H9 (cell line): Measurements from ENCODE around the gene PPP1R7. TPM values are rescaled to one million over a fixed set of nuclear protein-coding genes. Genes with fewer than 3 reads are reported as not detected.

Experiments used
- DNase-seq: peaks from one replicate; pipeline ENCODE4 v3.0.0-alpha.2; 2017
- H2AFZ ChIP-seq: one replicate; pipeline ENCODE4 v1.6.1; 2013; ENCODE audit warnings: mild to moderate bottlenecking, low read length, control low read depth, moderate library complexity
- H2AK5ac ChIP-seq: 2 replicates; pipeline ENCODE4 v1.6.1; 2013; ENCODE audit warnings: low read length, control low read depth, mixed read lengths; ENCODE audit not compliant: insufficient read length
- H2BK120ac ChIP-seq: one replicate; pipeline ENCODE4 v1.6.1; 2013; ENCODE audit warnings: low read depth, mild to moderate bottlenecking, low read length, control low read depth, inconsistent platforms; ENCODE audit not compliant: poor library complexity, severe bottlenecking
- H2BK12ac ChIP-seq: 2 replicates; pipeline ENCODE4 v1.6.1; 2013; ENCODE audit warnings: low read length, control low read depth, mixed read lengths, low read depth; ENCODE audit not compliant: insufficient read length
- H2BK15ac ChIP-seq: 2 replicates; pipeline ENCODE4 v1.6.1; 2013; ENCODE audit warnings: low read depth, low read length, control low read depth
- H2BK20ac ChIP-seq: one replicate; pipeline ENCODE4 v1.6.1; 2013; ENCODE audit warnings: low read depth, mild to moderate bottlenecking, low read length, control low read depth, inconsistent platforms; ENCODE audit not compliant: poor library complexity, severe bottlenecking
- H2BK5ac ChIP-seq: 2 replicates; pipeline ENCODE4 v1.6.1; 2013; ENCODE audit warnings: low read length, control low read depth, mixed read lengths; ENCODE audit not compliant: insufficient read length
- H3K14ac ChIP-seq: 2 replicates; pipeline ENCODE4 v1.6.1; 2013; ENCODE audit warnings: low read length, control low read depth; ENCODE audit not compliant: insufficient read depth
- H3K18ac ChIP-seq: 2 replicates; pipeline ENCODE4 v1.6.1; 2013; ENCODE audit warnings: low read depth, mild to moderate bottlenecking, mixed read lengths, low read length, control low read depth; ENCODE audit not compliant: insufficient read length
- H3K23ac ChIP-seq: 2 replicates; pipeline ENCODE4 v1.6.1; 2013; ENCODE audit warnings: low read length, control low read depth, mixed read lengths, low read depth; ENCODE audit not compliant: insufficient read length
- H3K23me2 ChIP-seq: 2 replicates; pipeline ENCODE4 v1.6.1; 2013; ENCODE audit warnings: low read depth, mild to moderate bottlenecking, mixed read lengths, low read length, control low read depth; ENCODE audit not compliant: insufficient read length, poor library complexity, severe bottlenecking
- H3K27ac ChIP-seq: 2 replicates; pipeline ENCODE4 v1.5.1; 2013; ENCODE audit warnings: low read length, control low read depth, mixed read lengths, low read depth; ENCODE audit not compliant: insufficient read length
- H3K27me3 ChIP-seq: 2 replicates; pipeline ENCODE4 v1.6.1; 2013; ENCODE audit warnings: low read length, control low read depth, inconsistent platforms; ENCODE audit not compliant: insufficient read depth
- H3K4ac ChIP-seq: 2 replicates; pipeline ENCODE4 v1.6.1; 2013; ENCODE audit warnings: low read depth, mild to moderate bottlenecking, control low read depth, inconsistent platforms, low read length, moderate library complexity
- H3K4me1 ChIP-seq: 2 replicates; pipeline ENCODE4 v1.6.1; 2013; ENCODE audit warnings: low read length, control low read depth, inconsistent platforms; ENCODE audit not compliant: insufficient read depth
- H3K4me2 ChIP-seq: 2 replicates; pipeline ENCODE4 v1.6.1; 2013; ENCODE audit warnings: low read length, control low read depth, mixed read lengths; ENCODE audit not compliant: insufficient read length, insufficient read depth
- H3K56ac ChIP-seq: 2 replicates; pipeline ENCODE4 v1.6.1; 2013; ENCODE audit warnings: low read depth, mild to moderate bottlenecking, mixed read lengths, low read length, control low read depth; ENCODE audit not compliant: insufficient read length
- H3K79me1 ChIP-seq: 2 replicates; pipeline ENCODE4 v1.6.1; 2013; ENCODE audit warnings: low read depth, mild to moderate bottlenecking, moderate library complexity, low read length, control low read depth, inconsistent platforms; ENCODE audit not compliant: insufficient read depth, poor library complexity, severe bottlenecking
- H3K79me2 ChIP-seq: 2 replicates; pipeline ENCODE4 v1.6.1; 2013; ENCODE audit warnings: low read length, control low read depth, inconsistent platforms; ENCODE audit not compliant: insufficient read depth
- H3K9ac ChIP-seq: 2 replicates; pipeline ENCODE4 v1.6.1; 2013; ENCODE audit warnings: low read length, control low read depth, mixed read lengths; ENCODE audit not compliant: insufficient read length; ENCODE audit errors: extremely low read depth
- H3K9me3 ChIP-seq: one replicate; pipeline ENCODE4 v1.6.1; 2013; ENCODE audit warnings: low read depth, low read length, inconsistent platforms; ENCODE audit not compliant: control insufficient read depth
- H3T11ph ChIP-seq: one replicate; pipeline ENCODE4 v1.6.1; 2013; ENCODE audit warnings: mild to moderate bottlenecking, low read length, control low read depth, inconsistent platforms
- H4K20me1 ChIP-seq: one replicate; pipeline ENCODE4 v1.6.1; 2013; ENCODE audit not compliant: control insufficient read depth, insufficient read length, insufficient read depth
- H4K5ac ChIP-seq: 2 replicates; pipeline ENCODE4 v1.6.1; 2013; ENCODE audit warnings: low read depth, mild to moderate bottlenecking, mixed read lengths, low read length, control low read depth; ENCODE audit not compliant: insufficient read length
- H4K8ac ChIP-seq: replicated peaks from 2 replicates; pipeline ENCODE4 v1.6.1; 2013; ENCODE audit warnings: low read length, control low read depth, mixed read lengths, low read depth; ENCODE audit not compliant: insufficient read length
- H4K91ac ChIP-seq: 2 replicates; pipeline ENCODE4 v1.6.1; 2013; ENCODE audit warnings: low read depth, mild to moderate bottlenecking, moderate library complexity, mixed read lengths, low read length, control low read depth; ENCODE audit not compliant: insufficient read length
- H3K27ac Mint-ChIP-seq, 3 experiments: 2 replicates in 2 of 3; 3 replicates in 1 of 3; pipeline ENCODE4 v1.8.0; 2020 to 2021; ENCODE audit warnings: mixed read lengths in 3 of 3, mild to moderate bottlenecking in 1 of 3, moderate library complexity in 1 of 3
- H3K27me3 Mint-ChIP-seq: 2 replicates; pipeline ENCODE4 v1.8.0; 2021; ENCODE audit warnings: low read depth, mild to moderate bottlenecking, moderate library complexity, mixed read lengths
- H3K36me3 Mint-ChIP-seq, 3 experiments: 2 replicates in 2 of 3; 3 replicates in 1 of 3; pipeline ENCODE4 v1.8.0; 2020 to 2021; ENCODE audit warnings: low read depth in 3 of 3, mixed read lengths in 3 of 3; ENCODE audit not compliant: insufficient read depth in 1 of 3
- H3K4me1 Mint-ChIP-seq, 2 experiments: 2 replicates each; pipeline ENCODE4 v1.8.0; 2020; ENCODE audit warnings: mixed read lengths in 2 of 2
- H3K4me3 Mint-ChIP-seq, 2 experiments: 2 replicates in 1 of 2; 3 replicates in 1 of 2; pipeline ENCODE4 v1.8.0; 2020 to 2021; ENCODE audit warnings: mild to moderate bottlenecking in 2 of 2, mixed read lengths in 2 of 2, moderate library complexity in 1 of 2
- H3K9me3 Mint-ChIP-seq, 2 experiments: 2 replicates in 1 of 2; 3 replicates in 1 of 2; pipeline ENCODE4 v1.8.0; 2020; ENCODE audit warnings: mild to moderate bottlenecking in 2 of 2, mixed read lengths in 2 of 2, moderate library complexity in 1 of 2
- CTCF ChIP-seq: fragments of 200-600 bp; sonication (generic); conservative IDR thresholded peaks from 3 replicates; pipeline ENCODE4 v1.8.0; 2021; ENCODE audit warnings: antibody characterized with exemption, mild to moderate bottlenecking
- WGBS: extraction: QIAGEN DNeasy Blood & Tissue Kit; methylation state at CpG from one replicate; pipeline ENCODE4 v1.1.7; 2013; ENCODE audit warnings: missing lambda C conversion rate, low lambda C conversion rate, mixed read lengths; ENCODE audit not compliant: insufficient read length; ENCODE audit errors: extremely low coverage; 5-methylcytosine and 5-hydroxymethylcytosine counted together
- total RNA-seq: library from RNA; stranded (reverse); gene quantifications from 2 replicates; pipeline ENCODE4 v1.2.1, GENCODE V29; 2021

The PPP1R7 gene
- total RNA-seq, 1 experiment from 2014 or later, result 60.2 TPM

- Histone ChIP-seq H3K4me2 (no peak overlapping the region), H3K4me1 (no peaks in the 10 kb centered on the region), H3K23me2 (no peaks in the 10 kb centered on the region), H3K79me1 (no peaks in the 10 kb centered on the region), H3T11ph (no peak overlapping the region), H2BK120ac (no peak overlapping the region), H2BK15ac (no peak overlapping the region), H4K91ac (no peak overlapping the region), H3K9me3 (no peaks in the 10 kb centered on the region), H3K14ac (no peak overlapping the region), H3K18ac (no peak overlapping the region), H3K4ac (no peak overlapping the region), H4K8ac (no peak overlapping the region), H2AFZ (no peak overlapping the region), H2BK12ac (no peak overlapping the region), H2AK5ac (no peak overlapping the region), H3K9ac (no peak overlapping the region), H3K56ac (no peak overlapping the region), H3K23ac (no peak overlapping the region), H4K5ac (no peak overlapping the region), H2BK5ac (no peak overlapping the region), H3K27ac (no peak overlapping the region), H4K20me1 (no peaks in the 10 kb centered on the region), H2BK20ac (no peak overlapping the region), H3K79me2 (no peaks in the 10 kb centered on the region), H3K27me3 (no peaks in the 10 kb centered on the region)
- Mint-ChIP-seq H3K4me3 (no peak overlapping the region), H3K36me3 (peaks cover 3 to 48% (median 37%) of the 10 kb centered on the region in 3 experiments; a peak in 6 of 7 replicates), H3K27me3 (no peaks in the 10 kb centered on the region), H3K4me1 (no peaks in the 10 kb centered on the region), H3K27ac (no peak overlapping the region; a peak in 1 of 7 replicates), H3K9me3 (no peaks in the 10 kb centered on the region)
- no peak for TF ChIP-seq CTCF
- WGBS, result no CpG with 5 or more reads among the region's 9 CpGs
- no peak for DNase-seq
Observed at GRCh38 chr2:241111440-241111805, 38.8 kb upstream of the PPP1R7 start.
